ENCODE data around the gene KCP.

The KCP gene

GRCh38 chr7:128899392-128899791, 11.1 kb downstream of the KCP start:
- no peak overlapping the region for H3K9ac ChIP-seq (ENCODE audit: low read depth, low read length, poor library complexity, severe bottlenecking)
- H3K9me2 ChIP-seq (replicated peaks; ENCODE audit: low read depth, low read length), result no peaks in the 10 kb centered on the region
- H3F3A ChIP-seq (ENCODE audit: low read depth), result no peaks in the 10 kb centered on the region
- H2AFZ ChIP-seq (ENCODE audit: low read length), result no peak overlapping the region
- H3K4me1 ChIP-seq (ENCODE audit: insufficient read depth, low read length, poor library complexity, severe bottlenecking), result peaks cover 2% of the 10 kb centered on the region
- H3K27me3 ChIP-seq (ENCODE audit: insufficient read depth, low read length, poor library complexity, severe bottlenecking), result no peaks in the 10 kb centered on the region
- H3K9me3 ChIP-seq (ENCODE audit: insufficient read depth, low read depth, low read length), result 0 out of 2 replicates have a peak, but pooled peaks cover 4% of the 10 kb centered on the region
- no peak overlapping the region for H3K4me2 ChIP-seq (ENCODE audit: low read depth, low read length, poor library complexity, severe bottlenecking)
- TF ChIP-seq EZH2phosphoT487 (IDR thresholded peaks at IDR 0.05; ENCODE audit: borderline replicate concordance), result no peak
- TF ChIP-seq CTCF (conservative IDR thresholded peaks at IDR 0.05; ENCODE audit: low read length), result no peak
- H3K4me3 ChIP-seq (ENCODE audit: low read length, poor library complexity, severe bottlenecking), result no peak overlapping the region
- no peaks in the 10 kb centered on the region for H4K20me1 ChIP-seq (ENCODE audit: insufficient read depth, low read length, poor library complexity, severe bottlenecking)
- H3K36me3 ChIP-seq (ENCODE audit: insufficient read depth, low read length), result no peaks in the 10 kb centered on the region
- H3K79me2 ChIP-seq (ENCODE audit: insufficient read depth, low read length), result no peaks in the 10 kb centered on the region

- H3K9me2 ChIP-seq (replicated peaks; ENCODE audit: low read depth, low read length), result no peaks in the 10 kb centered on the region
- no peaks in the 10 kb centered on the region for H3K4me1 ChIP-seq (ENCODE audit: insufficient read depth, low read length, poor library complexity, severe bottlenecking)
- H3K79me2 ChIP-seq (ENCODE audit: insufficient read depth, low read length), result no peaks in the 10 kb centered on the region
- H2AFZ ChIP-seq (ENCODE audit: low read length), result no peak overlapping the region
- no peaks in the 10 kb centered on the region for H3K36me3 ChIP-seq (ENCODE audit: insufficient read depth, low read length)
- H3K9ac ChIP-seq (ENCODE audit: low read depth, low read length, poor library complexity, severe bottlenecking), result no peak overlapping the region
- 0 out of 2 replicates have a peak, but pooled peaks cover 4% of the 10 kb centered on the region for H3K9me3 ChIP-seq (ENCODE audit: insufficient read depth, low read depth, low read length)
- TF ChIP-seq EZH2phosphoT487 (IDR thresholded peaks at IDR 0.05; ENCODE audit: borderline replicate concordance) (no peak), CTCF (conservative IDR thresholded peaks at IDR 0.05; ENCODE audit: low read length) (no peak)
- H4K20me1 ChIP-seq (ENCODE audit: insufficient read depth, low read length, poor library complexity, severe bottlenecking), result no peaks in the 10 kb centered on the region
- H3K4me3 ChIP-seq (ENCODE audit: low read length, poor library complexity, severe bottlenecking), result no peak overlapping the region
- H3K27me3 ChIP-seq (ENCODE audit: insufficient read depth, low read length, poor library complexity, severe bottlenecking), result no peaks in the 10 kb centered on the region
- no peaks in the 10 kb centered on the region for H3F3A ChIP-seq (ENCODE audit: low read depth)
- no peak overlapping the region for H3K4me2 ChIP-seq (ENCODE audit: low read depth, low read length, poor library complexity, severe bottlenecking)
Observed at GRCh38 chr7:128895320-128895719, 15.2 kb downstream of the KCP start.

- Histone ChIP-seq H3K4me2 (ENCODE audit: low read depth, low read length, poor library complexity, severe bottlenecking) (no peak overlapping the region), H3K79me2 (ENCODE audit: insufficient read depth, low read length) (no peaks in the 10 kb centered on the region), H3K9me3 (ENCODE audit: insufficient read depth, low read depth, low read length) (no peaks in the 10 kb centered on the region), H3K9ac (ENCODE audit: low read depth, low read length, poor library complexity, severe bottlenecking) (no peak overlapping the region), H3K27me3 (ENCODE audit: insufficient read depth, low read length, poor library complexity, severe bottlenecking) (no peaks in the 10 kb centered on the region), H3K4me3 (ENCODE audit: low read length, poor library complexity, severe bottlenecking) (no peak overlapping the region), H3F3A (ENCODE audit: low read depth) (no peaks in the 10 kb centered on the region), H3K4me1 (ENCODE audit: insufficient read depth, low read length, poor library complexity, severe bottlenecking) (no peaks in the 10 kb centered on the region), H2AFZ (ENCODE audit: low read length) (no peak overlapping the region), H3K9me2 (replicated peaks; ENCODE audit: low read depth, low read length) (no peaks in the 10 kb centered on the region), H3K36me3 (ENCODE audit: insufficient read depth, low read length) (no peaks in the 10 kb centered on the region), H4K20me1 (ENCODE audit: insufficient read depth, low read length, poor library complexity, severe bottlenecking) (no peaks in the 10 kb centered on the region)
- no peak for TF ChIP-seq EZH2phosphoT487 (IDR thresholded peaks at IDR 0.05; ENCODE audit: borderline replicate concordance)
- TF ChIP-seq CTCF (conservative IDR thresholded peaks at IDR 0.05; ENCODE audit: low read length), result no peak
Observed at GRCh38 chr7:128894101-128894440, 16.4 kb downstream of the KCP start.
